Psoas muscle (tissue), 8 donors: ENCODE measurements around the gene SERINC2. TPM values are rescaled to one million over a fixed set of nuclear protein-coding genes. Genes with fewer than 3 reads are reported as not detected.
"Not testable (repeated sequence)": the region's sequence is repeated elsewhere in the genome, so short reads cannot be mapped to it uniquely, and the experiment has no call there.

ENCODE experiments used
- ATAC-seq, 4 donors: fragments of 200-7000 bp; cut with Tn5 transposase; one replicate each; pipeline ENCODE4 v1.9.1; 2020; ENCODE audit warnings: moderate library complexity in 3 of 4, mild to moderate bottlenecking in 2 of 4
- DNase-seq, 2 donors: peaks; one replicate each; pipeline ENCODE4 v3.0.0-alpha.2; 2020
- H3K27ac ChIP-seq: fragments of 200-600 bp; one replicate; pipeline ENCODE4 v1.8.0; 2022
- H3K27me3 ChIP-seq, 3 donors: fragments of 200-600 bp in 1 of 3; one replicate each; pipeline versions ENCODE4 v1.6.1 to v1.8.0; 2013 to 2022; ENCODE audit warnings: low read length in 2 of 3, mild to moderate bottlenecking in 2 of 3, moderate library complexity in 1 of 3; ENCODE audit not compliant: insufficient read depth in 3 of 3
- H3K36me3 ChIP-seq, 2 donors: fragments of 200-600 bp in 1 of 2; one replicate each; pipeline versions ENCODE4 v1.6.1 to v1.8.0; 2013 to 2022; ENCODE audit warnings: low read depth in 1 of 2, mild to moderate bottlenecking in 1 of 2, moderate library complexity in 1 of 2; ENCODE audit not compliant: insufficient read depth in 1 of 2
- H3K4me1 ChIP-seq: fragments of 200-600 bp; one replicate; pipeline ENCODE4 v1.8.0; 2022
- H3K4me3 ChIP-seq: fragments of 200-600 bp; one replicate; pipeline ENCODE4 v1.8.0; 2022; ENCODE audit warnings: mild to moderate bottlenecking
- H3K9me3 ChIP-seq: fragments of 200-600 bp; one replicate; pipeline ENCODE4 v1.8.0; 2022
- WGBS, 3 donors: extraction: QIAGEN DNeasy Blood & Tissue Kit; methylation state at CpG; one replicate each; pipeline versions ENCODE4 v1.1.6 to v1.1.7; 2013; 5-methylcytosine and 5-hydroxymethylcytosine counted together
- intact Hi-C, 2 donors: fragments of 100-400 bp; cut with DNase I; formaldehyde crosslinking; loops; one replicate each; pipeline versions ENCODE4 v1.11.0 to v1.14.2; 2022
- polyA plus RNA-seq, 3 donors: library from polyadenylated mRNA; stranded (reverse); fragments of 200-250 nt; gene quantifications; one replicate each; pipeline ENCODE4 v1.2.3, GENCODE V29; 2013
- total RNA-seq, 4 donors: library from RNA; stranded (reverse); fragmentation: NEBNext Ultra II Directional in 2 of 4; extraction: Animal tissue kit (Norgen Biotek cat#: 25700) in 2 of 4; gene quantifications; one replicate each; pipeline versions ENCODE4 v1.2.1 to v1.2.4, GENCODE V29; 2021 to 2023
- TF ChIP-seq, protein P1 (sequence below): fragments of 200-600 bp; IDR thresholded peaks from one replicate; pipeline ENCODE4 v1.8.0; 2022; ENCODE audit warnings: antibody characterized with exemption
- donor health status: healthy with polysubstance abuse.
- donor health status: DM: no; HTN: no; CAD: no; lungs with moderate emphysema.
- donor health status: Bipolar disorder and iron deficiency.
- donor health status: healthy.
- donor health status: DM: yes; HTN: yes; CAD: no.
- donor health status: DM: no; HTN: no; CAD: no.
- donor health status: DM: no; HTN: no; CAD: no.
- donor health status: DM: yes; HTN: yes; CAD: no.

SERINC2 gene
- total and polyA plus RNA-seq, 7 donors = 13.4 to 93.4 (median 33.5) TPM

- H3K36me3 ChIP-seq, ATAC-seq, H3K27me3 ChIP-seq, DNase-seq, intact Hi-C loops, H3K4me3 ChIP-seq, H3K27ac ChIP-seq, H3K4me1 ChIP-seq, H3K9me3 ChIP-seq: not testable (repeated sequence)
Observed at GRCh38 chr1:31473508-31473907, 60.5 kb downstream of the SERINC2 start.

- H3K27ac ChIP-seq, H3K4me3 ChIP-seq, DNase-seq, H3K36me3 ChIP-seq, H3K9me3 ChIP-seq, intact Hi-C loops, H3K27me3 ChIP-seq, H3K4me1 ChIP-seq, ATAC-seq: not testable (repeated sequence)
- WGBS, 3 donors = 78 to 80% (median 78%) methylated on average over 7 of the region's 7 CpGs
Observed at GRCh38 chr1:31474567-31474966, 61.6 kb downstream of the SERINC2 start.

GRCh38 chr1:31476891-31477846 lies 64.2 kb downstream of the SERINC2 start:
- TF ChIP-seq, protein P1, sequence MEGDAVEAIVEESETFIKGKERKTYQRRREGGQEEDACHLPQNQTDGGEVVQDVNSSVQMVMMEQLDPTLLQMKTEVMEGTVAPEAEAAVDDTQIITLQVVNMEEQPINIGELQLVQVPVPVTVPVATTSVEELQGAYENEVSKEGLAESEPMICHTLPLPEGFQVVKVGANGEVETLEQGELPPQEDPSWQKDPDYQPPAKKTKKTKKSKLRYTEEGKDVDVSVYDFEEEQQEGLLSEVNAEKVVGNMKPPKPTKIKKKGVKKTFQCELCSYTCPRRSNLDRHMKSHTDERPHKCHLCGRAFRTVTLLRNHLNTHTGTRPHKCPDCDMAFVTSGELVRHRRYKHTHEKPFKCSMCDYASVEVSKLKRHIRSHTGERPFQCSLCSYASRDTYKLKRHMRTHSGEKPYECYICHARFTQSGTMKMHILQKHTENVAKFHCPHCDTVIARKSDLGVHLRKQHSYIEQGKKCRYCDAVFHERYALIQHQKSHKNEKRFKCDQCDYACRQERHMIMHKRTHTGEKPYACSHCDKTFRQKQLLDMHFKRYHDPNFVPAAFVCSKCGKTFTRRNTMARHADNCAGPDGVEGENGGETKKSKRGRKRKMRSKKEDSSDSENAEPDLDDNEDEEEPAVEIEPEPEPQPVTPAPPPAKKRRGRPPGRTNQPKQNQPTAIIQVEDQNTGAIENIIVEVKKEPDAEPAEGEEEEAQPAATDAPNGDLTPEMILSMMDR = no peak
- H3K4me3 ChIP-seq = no peak overlapping the region
- H3K36me3 ChIP-seq = no peaks in the 10 kb centered on the region
- no peaks in the 10 kb centered on the region for H3K4me1 ChIP-seq
- WGBS, 3 donors = 67 to 81% (median 78%) methylated on average over 10 of the region's 10 CpGs
- DNase-seq (no peak), ATAC-seq (no peak)
- H3K27ac ChIP-seq = no peak overlapping the region
- intact Hi-C loops = no loop called here
- H3K27me3 ChIP-seq = peaks cover 0 to 2% (median 0%) of the 10 kb centered on the region in 3 donors
- H3K9me3 ChIP-seq = no peaks in the 10 kb centered on the region

DNA sequence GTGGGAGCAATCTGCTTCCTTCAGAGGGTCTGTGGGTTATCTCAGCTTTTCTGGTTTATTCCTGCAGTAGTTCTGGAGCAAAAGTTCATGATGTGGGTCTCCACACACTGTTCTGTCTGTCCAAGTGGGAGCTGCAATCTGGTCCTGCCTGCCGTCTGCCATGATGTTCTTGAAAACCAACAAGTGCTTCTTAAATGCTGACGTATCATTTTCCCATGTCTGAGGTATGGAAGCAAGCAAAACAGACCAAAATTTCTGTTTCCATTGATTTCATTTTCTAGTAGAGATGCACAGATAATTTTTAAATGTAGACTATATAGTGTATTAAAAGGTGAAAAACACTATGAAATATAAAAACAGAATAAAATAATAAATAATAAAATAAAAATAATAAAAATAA lies 65.2 kb downstream of the SERINC2 start:
- WGBS, 3 donors = 85 to 88% (median 85%) methylated on average over 2 of the region's 2 CpGs
- H3K9me3 ChIP-seq = no peaks in the 10 kb centered on the region
- intact Hi-C loops = no loop called here
- TF ChIP-seq, protein P1 = no peak
- H3K36me3 ChIP-seq = no peaks in the 10 kb centered on the region
- no peak overlapping the region for H3K4me3 ChIP-seq
- H3K27me3 ChIP-seq = peaks cover 0 to 2% (median 0%) of the 10 kb centered on the region in 3 donors
- ATAC-seq (no peak), DNase-seq (no peak)
- no peak overlapping the region for H3K27ac ChIP-seq
- H3K4me1 ChIP-seq = no peaks in the 10 kb centered on the region

GRCh38 chr1:31479811-31480210 lies 66.8 kb downstream of the SERINC2 start:
- DNase-seq = no peak
- 67 to 90% (median 88%) methylated on average over 2 of the region's 2 CpGs for WGBS, 3 donors
- ATAC-seq = no peak
- TF ChIP-seq, protein P1 = no peak
- Histone ChIP-seq H3K27me3 (peaks cover 0 to 2% (median 0%) of the 10 kb centered on the region in 3 donors), H3K4me3 (no peak overlapping the region), H3K9me3 (no peaks in the 10 kb centered on the region), H3K27ac (no peak overlapping the region), H3K4me1 (no peaks in the 10 kb centered on the region), H3K36me3 (no peaks in the 10 kb centered on the region)
- intact Hi-C loops = no loop called here

DNA sequence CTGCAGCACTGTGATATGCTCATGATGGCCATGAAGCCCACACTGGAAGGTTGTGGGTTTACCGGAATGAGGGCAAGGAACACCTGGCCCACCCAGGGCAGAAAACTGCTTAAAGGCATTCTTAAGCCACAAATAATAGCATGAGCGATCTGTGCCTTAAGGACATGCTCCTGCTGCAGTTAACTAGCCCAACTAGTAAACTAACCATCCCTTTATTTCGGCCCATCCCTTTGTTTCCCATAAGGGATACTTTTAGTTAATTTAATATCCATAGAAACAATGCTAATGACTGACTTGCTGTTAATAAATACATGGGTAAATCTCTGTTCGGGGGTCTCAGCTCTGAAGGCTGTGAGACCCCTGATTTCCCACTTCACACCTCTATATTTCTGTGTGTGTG lies 67.4 kb downstream of the SERINC2 start:
- ATAC-seq, DNase-seq, H3K4me3 ChIP-seq, H3K9me3 ChIP-seq, intact Hi-C loops, H3K27ac ChIP-seq, H3K4me1 ChIP-seq, H3K36me3 ChIP-seq, H3K27me3 ChIP-seq: not testable (repeated sequence)
- WGBS, 3 donors = 70 to 97% (median 80%) methylated on average over 4 of the region's 4 CpGs
